Mammary epithelial cell (primary cell): ENCODE measurements around the gene BACH1.

ENCODE experiments used
- EZH2 ChIP-seq: IDR thresholded peaks from 2 replicates; pipeline ENCODE4 v1.6.1; 2012; ENCODE audit warnings: low read length, inconsistent platforms, borderline replicate concordance
- TF ChIP-seq, protein P1 (sequence below), 2 donors: IDR thresholded peaks in 1 of 2; conservative IDR thresholded peaks in 1 of 2; 2 replicates each; pipeline ENCODE4 v1.5.1; 2011 to 2012; ENCODE audit warnings: inconsistent platforms in 2 of 2, low read length in 2 of 2, mild to moderate bottlenecking in 2 of 2, control low read depth in 1 of 2, low read depth in 1 of 2; ENCODE audit not compliant: insufficient read depth in 1 of 2; ENCODE audit errors: extremely low read depth in 1 of 2

DNA sequence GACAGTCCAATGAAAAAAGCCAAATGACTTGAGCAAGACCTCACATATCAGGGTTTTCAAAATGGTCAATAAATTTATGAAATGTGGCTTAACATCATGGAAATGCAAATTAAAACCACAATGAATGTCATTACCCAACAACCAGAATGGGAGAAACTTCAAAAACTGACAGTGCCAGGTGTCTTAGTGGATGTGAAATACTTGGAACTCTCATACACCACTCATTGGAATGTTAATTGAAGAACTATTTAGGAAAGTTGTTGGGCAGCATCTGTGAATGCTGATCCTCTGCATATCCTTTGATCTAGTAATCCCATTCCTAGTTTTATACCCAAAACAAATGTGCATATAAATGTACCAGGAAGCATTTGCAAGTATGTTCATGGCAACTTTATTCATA, 19.2 kb upstream of the BACH1 start:
- TF ChIP-seq, protein P1, sequence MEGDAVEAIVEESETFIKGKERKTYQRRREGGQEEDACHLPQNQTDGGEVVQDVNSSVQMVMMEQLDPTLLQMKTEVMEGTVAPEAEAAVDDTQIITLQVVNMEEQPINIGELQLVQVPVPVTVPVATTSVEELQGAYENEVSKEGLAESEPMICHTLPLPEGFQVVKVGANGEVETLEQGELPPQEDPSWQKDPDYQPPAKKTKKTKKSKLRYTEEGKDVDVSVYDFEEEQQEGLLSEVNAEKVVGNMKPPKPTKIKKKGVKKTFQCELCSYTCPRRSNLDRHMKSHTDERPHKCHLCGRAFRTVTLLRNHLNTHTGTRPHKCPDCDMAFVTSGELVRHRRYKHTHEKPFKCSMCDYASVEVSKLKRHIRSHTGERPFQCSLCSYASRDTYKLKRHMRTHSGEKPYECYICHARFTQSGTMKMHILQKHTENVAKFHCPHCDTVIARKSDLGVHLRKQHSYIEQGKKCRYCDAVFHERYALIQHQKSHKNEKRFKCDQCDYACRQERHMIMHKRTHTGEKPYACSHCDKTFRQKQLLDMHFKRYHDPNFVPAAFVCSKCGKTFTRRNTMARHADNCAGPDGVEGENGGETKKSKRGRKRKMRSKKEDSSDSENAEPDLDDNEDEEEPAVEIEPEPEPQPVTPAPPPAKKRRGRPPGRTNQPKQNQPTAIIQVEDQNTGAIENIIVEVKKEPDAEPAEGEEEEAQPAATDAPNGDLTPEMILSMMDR (conservative IDR thresholded peaks at IDR 0.05 in 1 of 2, IDR thresholded peaks at IDR 0.05 in 1 of 2; ENCODE audit: extremely low read depth in 1 of 2, insufficient read depth in 1 of 2, low read depth in 1 of 2, low read length in 2 of 2): no peak
- no peak for TF ChIP-seq EZH2
